Mucosa of descending colon (tissue), 3 donors: ENCODE results near the gene VAMP8. TPM values are rescaled to one million over a fixed set of nuclear protein-coding genes. Genes with fewer than 3 reads are reported as not detected.

Source experiments
- ATAC-seq: fragments of 200-7000 bp; cut with Tn5 transposase; one replicate; pipeline ENCODE4 v1.9.1; 2020; ENCODE audit warnings: mild to moderate bottlenecking, moderate library complexity
- DNase-seq, 3 donors: peaks; one replicate each; pipeline ENCODE4 v3.0.0-alpha.2; 2020
- H3K36me3 ChIP-seq: fragments of 200-600 bp; one replicate; pipeline ENCODE4 v1.8.0; 2021; ENCODE audit warnings: low read depth, mild to moderate bottlenecking
- H3K4me1 ChIP-seq: fragments of 200-600 bp; one replicate; pipeline ENCODE4 v1.8.0; 2021; ENCODE audit warnings: low read depth, mild to moderate bottlenecking
- H3K4me3 ChIP-seq: fragments of 200-600 bp; one replicate; pipeline ENCODE4 v1.8.0; 2021; ENCODE audit warnings: mild to moderate bottlenecking
- H3K9me3 ChIP-seq: fragments of 200-600 bp; one replicate; pipeline ENCODE4 v1.8.0; 2021; ENCODE audit warnings: mild to moderate bottlenecking
- CTCF ChIP-seq: fragments of 200-600 bp; IDR thresholded peaks from one replicate; pipeline ENCODE4 v1.8.0; 2022; ENCODE audit warnings: antibody characterized with exemption, mild to moderate bottlenecking
- intact Hi-C, 2 donors: fragments of 100-400 bp; cut with DNase I in 1 of 2; cut with micrococcal nuclease in 1 of 2; formaldehyde crosslinking; loops; one replicate each; pipeline versions ENCODE4 v1.11.0 to v1.11.1; 2022; cut with DNase I, micrococcal nuclease
- total RNA-seq, 3 donors: library from RNA; stranded (reverse); fragmentation: NEBNext Ultra II Directional in 2 of 3; extraction: Animal tissue kit (Norgen Biotek cat#: 25700) in 2 of 3; gene quantifications; one replicate each; pipeline versions ENCODE4 v1.2.1 to v1.2.4, GENCODE V29; 2021 to 2023
- donor health status: DM: no; HTN: no; CAD: no; lungs with moderate emphysema.
- donor health status: DM: no; HTN: no; CAD: no.
- donor health status: DM: no; HTN: yes; CAD: no.

The VAMP8 gene
- total RNA-seq, 3 donors from 2014 or later, result 125 to 312 (median 254) TPM

GRCh38 chr2:85534099-85534498, 43.3 kb upstream of the VAMP8 start:
- Histone ChIP-seq H3K4me1 (peaks cover 21% of the 10 kb centered on the region), H3K9me3 (no peaks in the 10 kb centered on the region), H3K4me3 (no peak overlapping the region), H3K36me3 (no peaks in the 10 kb centered on the region)
- ATAC-seq (no peak), DNase-seq (peak in 1 of 3 donors; percentile 48)
- intact Hi-C loops, result no loop called here
- no peak for TF ChIP-seq CTCF

GRCh38 chr2:85534881-85535280, 42.5 kb upstream of the VAMP8 start:
- no peak for DNase-seq
- intact Hi-C loops, result loop anchor here in 1 of 2 donors (5.0 kb wide), 1 partner anchor 98 kb away; no protein-coding TSS in a partner anchor
- no peak overlapping the region for H3K4me3 ChIP-seq
- no peaks in the 10 kb centered on the region for H3K36me3 ChIP-seq
- H3K9me3 ChIP-seq, result no peaks in the 10 kb centered on the region
- peaks cover 21% of the 10 kb centered on the region for H3K4me1 ChIP-seq
- no peak for ATAC-seq
- TF ChIP-seq CTCF, result no peak

GRCh38 chr2:85536479-85536878, 40.9 kb upstream of the VAMP8 start:
- H3K4me1 ChIP-seq, result peaks cover 31% of the 10 kb centered on the region
- TF ChIP-seq CTCF, result no peak
- intact Hi-C loops, result loop anchor here in 1 of 2 donors (5.0 kb wide), 1 partner anchor 99 kb away; no protein-coding TSS in a partner anchor
- no peak overlapping the region for H3K4me3 ChIP-seq
- DNase-seq (no peak), ATAC-seq (no peak)
- H3K9me3 ChIP-seq, result no peaks in the 10 kb centered on the region
- peaks cover under 1% of the 10 kb centered on the region for H3K36me3 ChIP-seq

- peaks cover 12% of the 10 kb centered on the region for H3K36me3 ChIP-seq
- H3K4me3 ChIP-seq, result peak overlapping the region; percentile 41
- DNase-seq (peak; percentile 75 to 79 (median 77)), ATAC-seq (peak; percentile 18)
- H3K4me1 ChIP-seq, result peaks cover 39% of the 10 kb centered on the region
- intact Hi-C loops, result loop anchor here in 1 of 2 donors (5.0 kb wide), 1 partner anchor 101 kb away; no protein-coding TSS in a partner anchor
- no peaks in the 10 kb centered on the region for H3K9me3 ChIP-seq
- no peak for TF ChIP-seq CTCF
These were observed 39.5 kb upstream of the VAMP8 start for GRCh38 chr2:85537600-85538506.

- DNase-seq, result peak; percentile 93 to 96 (median 94)
- Histone ChIP-seq H3K4me1 (peaks cover 39% of the 10 kb centered on the region), H3K9me3 (no peaks in the 10 kb centered on the region), H3K4me3 (peak within 1 kb of the TSS; percentile 41), H3K36me3 (peaks cover 16% of the 10 kb centered on the region)
- intact Hi-C loops, result loop anchor here in 1 of 2 donors (5.0 kb wide), 1 partner anchor 101 kb away; no protein-coding TSS in a partner anchor
- ATAC-seq, result peak; percentile 91
- peak; percentile 72 for TF ChIP-seq CTCF
These were observed 38.7 kb upstream of the VAMP8 start, which contains the start of gene MAT2A for GRCh38 chr2:85538507-85539360. MAT2A (plus strand) TSS chr2:85539168; CDS start chr2:85539288, 120 bp downstream.
